Right renal pelvis (tissue), 4 donors: ENCODE results near the gene A2ML1. TPM values are rescaled to one million over a fixed set of nuclear protein-coding genes. Genes with fewer than 3 reads are reported as not detected.
"Not testable (repeated sequence)": the region's sequence is repeated elsewhere in the genome, so short reads cannot be mapped to it uniquely, and the experiment has no call there.

Source experiments
- DNase-seq, 4 donors: peaks; one replicate each; pipeline ENCODE4 v3.0.0-alpha.2; 2013; ENCODE audit warnings: low read depth in 4 of 4, low spot score in 3 of 4, missing footprints in 1 of 4
- polyA plus RNA-seq, 4 donors: library from polyadenylated mRNA; unstranded; fragments of 120-200 nt; gene quantifications; one replicate each; pipeline ENCODE4 v1.2.1, GENCODE V29; 2013; ENCODE audit not compliant: insufficient read length in 4 of 4

The A2ML1 gene
- polyA plus RNA-seq = under 1 TPM in 3 of 4 donors, not detected in 1; 0.06 to 0.40 (median 0.21) TPM

DNA sequence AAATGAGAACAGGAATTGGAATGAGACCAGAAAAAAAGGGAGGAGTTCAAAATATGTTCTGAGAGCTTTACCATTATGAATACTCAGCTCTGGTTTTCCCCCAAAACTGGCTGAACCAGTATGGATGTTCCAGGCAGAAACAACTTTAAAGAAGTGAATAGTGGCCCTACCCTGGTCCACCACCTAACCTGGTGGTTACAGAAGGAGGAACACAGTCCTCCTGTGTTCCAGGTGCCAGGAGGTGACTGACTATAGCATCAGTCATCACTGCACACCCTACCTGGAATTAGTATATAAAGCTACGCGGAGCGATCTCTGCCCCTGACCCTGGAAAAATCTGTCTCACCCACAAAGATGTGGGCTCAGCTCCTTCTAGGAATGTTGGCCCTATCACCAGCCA, at the start of gene A2ML1:
A2ML1 (plus strand) TSS at position 324 of the 400 bp plus-strand sequence; CDS start at position 355, 31 bp downstream.
- no peak for DNase-seq

DNA sequence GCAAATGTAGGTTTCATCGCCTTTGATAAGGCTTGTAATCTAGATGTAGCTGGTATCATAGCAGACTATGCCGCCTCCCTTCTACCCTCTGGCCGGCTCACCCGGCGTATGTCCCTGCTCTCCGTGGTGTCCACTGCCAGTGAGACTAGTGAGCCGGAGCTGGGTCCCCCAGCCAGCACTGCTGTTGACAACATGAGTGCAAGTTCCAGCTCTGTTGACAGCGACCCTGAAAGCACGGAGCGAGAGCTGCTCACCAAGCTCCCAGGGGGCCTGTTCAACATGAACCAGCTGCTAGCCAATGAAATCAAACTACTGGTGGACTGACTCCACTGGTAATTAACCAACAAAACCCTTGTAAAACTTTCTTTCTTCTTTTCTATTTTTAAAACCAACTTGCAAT, 49.0 kb upstream of the A2ML1 start:
- no peak for DNase-seq

DNA sequence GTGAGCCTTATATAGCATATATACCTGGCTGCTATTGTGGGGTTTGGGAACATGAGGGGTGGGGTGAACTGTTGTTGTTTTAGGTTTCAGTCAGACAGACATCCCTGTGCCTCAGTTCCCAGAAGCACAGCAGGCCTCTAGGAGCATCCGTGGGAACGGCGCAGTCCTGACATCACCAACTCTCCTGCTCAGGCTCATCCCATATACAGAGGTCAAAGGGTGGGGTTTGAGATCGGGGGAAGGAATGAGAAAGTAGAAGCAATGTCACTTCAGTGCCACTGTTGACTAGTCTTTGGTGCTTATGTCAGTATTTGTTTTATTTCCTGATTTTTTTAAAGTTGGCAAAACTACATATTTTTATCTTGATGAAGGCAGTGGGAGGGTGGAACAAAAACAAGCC, 43.1 kb upstream of the A2ML1 start:
- DNase-seq = no peak

DNA sequence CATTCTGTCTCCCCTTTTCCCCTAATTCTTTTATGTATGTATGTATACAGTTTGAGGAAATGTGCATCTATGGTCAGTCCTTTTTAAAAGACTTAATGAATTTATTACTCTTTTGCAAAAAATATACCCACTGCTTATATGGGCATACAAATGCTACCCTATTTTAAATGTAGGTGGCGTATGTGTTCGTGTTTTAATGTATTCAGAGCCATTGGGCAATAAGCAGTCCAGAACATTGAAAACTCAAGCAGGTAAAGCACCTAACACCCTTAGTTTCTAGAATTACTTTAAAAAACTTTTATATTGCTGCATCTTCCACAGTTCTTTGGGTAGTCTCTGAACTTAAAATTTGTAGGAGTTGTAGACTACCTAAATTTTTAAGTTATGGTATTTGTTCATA, 42.6 kb upstream of the A2ML1 start:
- no peak for DNase-seq

DNA sequence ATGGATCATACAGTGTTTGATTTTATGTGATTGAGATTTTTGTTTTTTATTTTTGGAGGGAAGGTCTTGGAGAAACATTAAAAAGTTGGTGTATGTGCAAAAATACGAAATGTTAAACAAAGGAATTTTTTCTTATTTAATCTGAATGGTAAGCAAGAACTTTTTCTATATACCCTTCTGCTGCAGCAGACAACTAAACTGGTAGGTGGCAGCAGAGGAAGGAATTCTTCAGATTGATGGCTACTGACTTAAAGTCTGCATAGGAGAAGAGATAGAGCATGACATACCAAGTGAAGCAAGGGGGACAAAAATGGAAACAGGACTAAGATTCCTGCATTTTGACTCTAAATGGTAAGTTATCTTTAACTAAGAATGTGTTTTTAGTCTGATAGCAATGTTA, 42.0 kb upstream of the A2ML1 start:
- no peak for DNase-seq

DNA sequence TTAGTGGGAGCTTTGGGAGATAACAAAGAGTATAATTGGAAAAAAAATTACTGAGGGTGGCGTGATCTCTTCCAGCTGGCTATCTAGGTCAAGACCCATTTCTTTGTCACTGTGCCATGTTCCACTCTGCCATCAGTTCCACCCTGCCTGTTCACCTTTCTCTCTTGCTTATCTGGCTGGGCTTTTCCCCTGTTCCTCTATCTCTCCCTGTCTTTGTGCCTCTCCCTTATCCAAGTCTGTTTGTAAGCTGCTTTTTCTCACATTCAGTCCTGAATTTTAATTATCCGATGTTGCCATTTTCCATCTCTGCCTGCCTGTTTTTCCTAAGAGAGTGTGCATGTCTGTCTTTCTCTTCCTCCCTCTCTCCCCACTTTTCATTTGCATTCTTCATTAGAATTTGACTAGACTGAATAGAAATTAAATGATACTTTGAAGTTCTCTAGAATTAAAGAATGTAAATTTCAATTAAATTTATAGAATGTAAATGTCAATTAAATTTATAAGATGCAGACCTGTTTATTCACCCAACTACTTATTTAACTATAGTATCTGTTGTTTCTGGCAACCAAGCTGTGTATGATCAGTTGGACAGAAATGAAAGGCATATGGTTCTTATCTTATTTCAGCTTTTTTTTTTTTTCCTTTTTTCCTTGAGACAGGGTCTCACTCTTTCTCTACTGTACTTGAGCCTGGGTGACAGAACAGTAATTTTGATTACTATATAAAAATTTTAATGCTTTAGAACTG, 40.9 kb upstream of the A2ML1 start:
- no peak for DNase-seq

DNA sequence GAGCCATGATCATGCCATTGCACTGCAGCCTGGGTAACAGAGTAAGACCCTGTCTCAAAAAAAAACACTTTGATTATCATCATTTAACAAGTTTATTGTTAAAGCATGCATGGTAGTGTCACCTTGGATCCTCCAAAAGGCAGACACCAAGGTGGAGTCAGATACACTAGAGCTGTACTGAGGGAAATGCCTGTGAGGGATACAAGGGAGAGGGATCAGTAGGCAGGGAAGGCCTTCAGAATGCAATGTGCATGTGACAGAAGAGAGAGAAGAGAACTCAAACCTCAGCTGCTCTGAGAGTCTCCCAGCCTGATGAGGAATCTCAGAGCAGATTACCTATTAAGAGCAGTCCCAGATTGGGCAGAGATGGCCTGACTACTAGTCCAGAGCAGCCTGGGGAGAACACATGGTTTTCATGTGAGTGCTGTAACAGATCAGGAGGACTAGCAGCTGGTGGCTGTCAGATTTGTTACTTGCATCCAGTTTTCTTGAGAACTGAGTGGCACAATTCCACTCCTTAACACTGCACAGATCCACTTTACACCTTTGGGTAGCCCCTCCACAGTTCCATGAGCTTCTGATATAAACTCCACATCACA, 38.0 kb upstream of the A2ML1 start:
- no peak for DNase-seq

DNA sequence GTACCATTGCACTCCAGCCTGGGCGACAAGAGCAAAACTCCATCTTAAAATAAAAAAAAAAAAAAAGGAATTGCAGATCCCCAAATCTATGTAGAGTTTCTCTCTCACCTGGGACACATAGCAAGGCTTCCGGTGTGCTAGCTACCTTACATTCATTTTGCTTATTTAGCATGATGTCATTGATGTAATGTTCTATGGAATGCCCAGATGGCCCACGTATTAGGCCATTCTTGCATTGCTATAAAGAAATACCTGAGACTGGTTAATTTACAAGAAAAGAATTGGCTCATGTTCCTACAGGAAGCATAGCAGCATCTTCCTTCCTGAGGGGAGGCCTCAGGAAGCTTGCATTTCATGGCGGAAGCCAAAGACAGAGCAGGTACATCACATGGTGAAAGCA, 36.9 kb upstream of the A2ML1 start:
- no peak for DNase-seq

DNA sequence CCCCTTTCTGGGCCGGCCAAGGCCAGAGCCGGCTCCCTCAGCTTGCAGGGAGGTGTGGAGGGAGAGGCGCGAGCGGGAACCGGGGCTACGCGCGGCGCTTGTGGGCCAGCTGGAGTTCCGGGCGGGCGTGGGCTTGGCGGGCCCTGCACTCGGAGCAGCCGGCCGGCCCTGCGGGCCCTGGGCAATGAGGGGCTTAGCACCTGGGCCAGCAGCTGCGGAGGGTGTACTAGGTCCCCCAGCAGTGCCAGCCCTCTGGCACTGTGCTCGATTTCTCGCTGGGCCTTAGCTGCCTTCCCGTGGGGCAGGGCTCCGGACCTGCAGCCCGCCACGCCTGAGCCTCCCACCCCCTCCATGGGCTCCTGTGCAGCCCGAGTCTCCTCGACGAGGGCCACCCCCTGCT, 35.2 kb upstream of the A2ML1 start:
- not testable (repeated sequence) for DNase-seq

DNA sequence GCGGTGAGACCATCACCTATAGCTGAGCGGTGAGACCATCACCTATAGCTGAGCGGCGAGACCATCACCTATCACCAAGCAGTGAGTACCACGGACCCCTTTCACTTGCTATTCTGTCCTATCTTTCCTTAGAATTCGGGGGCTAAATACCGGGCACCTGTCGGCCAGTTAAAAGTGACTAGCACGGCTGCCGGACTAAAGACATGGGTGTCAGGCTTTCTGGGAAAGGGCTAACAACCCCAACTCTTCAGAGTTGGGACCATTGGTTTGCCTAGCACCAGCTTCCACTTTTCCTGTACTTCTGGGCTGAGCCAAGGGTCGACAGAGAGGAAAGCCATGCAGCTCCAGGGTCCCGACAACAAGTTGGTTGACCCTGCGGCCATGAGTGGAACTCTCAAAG, 33.7 kb upstream of the A2ML1 start:
- not testable (repeated sequence) for DNase-seq

DNA sequence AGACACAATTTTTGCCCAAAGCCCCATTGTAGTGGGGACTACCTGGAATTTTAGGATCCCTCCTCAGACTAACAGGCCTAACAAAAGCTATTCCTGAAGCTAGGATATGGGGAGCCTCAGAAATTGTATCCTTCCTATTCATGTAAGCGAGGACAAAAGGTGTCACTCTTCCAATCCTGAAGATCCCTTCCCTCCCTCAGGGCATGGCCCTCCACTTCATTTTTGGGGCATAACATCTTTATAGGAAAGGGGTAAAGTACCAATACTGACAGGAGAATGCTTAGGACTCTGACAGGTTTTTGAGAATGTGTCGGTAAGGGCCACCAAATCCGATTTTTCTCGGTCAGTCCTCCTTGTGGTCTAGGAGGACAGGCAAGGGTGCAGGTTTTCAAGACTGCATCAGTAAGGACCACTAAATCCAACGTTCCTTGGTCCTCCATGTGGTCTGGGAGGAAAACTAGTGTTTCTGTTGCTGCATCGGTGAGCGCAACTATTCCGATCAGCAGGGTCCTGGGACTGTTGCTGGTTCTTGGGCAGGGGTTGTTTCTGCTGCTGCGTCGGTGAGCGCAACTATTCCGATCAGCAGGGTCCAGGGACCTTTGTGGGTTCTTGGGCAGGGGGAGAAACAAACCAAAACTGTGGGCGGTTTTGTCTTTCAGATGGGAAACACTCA, 32.9 kb upstream of the A2ML1 start:
- not testable (repeated sequence) for DNase-seq

DNA sequence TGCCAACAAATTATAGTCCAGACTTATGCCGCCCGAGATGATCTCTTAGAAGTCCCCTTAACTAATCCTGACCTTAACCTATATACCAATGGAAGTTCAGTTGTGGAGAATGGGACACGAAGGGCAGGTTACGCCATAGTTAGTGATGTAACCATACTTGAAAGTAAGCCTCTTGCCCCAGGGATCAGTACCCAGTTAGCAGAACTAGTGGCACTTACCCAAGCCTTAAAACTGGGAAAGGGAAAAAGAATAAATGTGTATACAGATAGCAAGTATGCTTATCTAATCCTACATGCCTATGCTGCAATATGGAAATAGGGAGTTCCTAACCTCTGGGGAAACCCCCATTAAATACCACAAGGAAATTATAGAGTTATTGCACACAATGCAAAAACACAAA, 29.2 kb upstream of the A2ML1 start:
- DNase-seq = not testable (repeated sequence)

DNA sequence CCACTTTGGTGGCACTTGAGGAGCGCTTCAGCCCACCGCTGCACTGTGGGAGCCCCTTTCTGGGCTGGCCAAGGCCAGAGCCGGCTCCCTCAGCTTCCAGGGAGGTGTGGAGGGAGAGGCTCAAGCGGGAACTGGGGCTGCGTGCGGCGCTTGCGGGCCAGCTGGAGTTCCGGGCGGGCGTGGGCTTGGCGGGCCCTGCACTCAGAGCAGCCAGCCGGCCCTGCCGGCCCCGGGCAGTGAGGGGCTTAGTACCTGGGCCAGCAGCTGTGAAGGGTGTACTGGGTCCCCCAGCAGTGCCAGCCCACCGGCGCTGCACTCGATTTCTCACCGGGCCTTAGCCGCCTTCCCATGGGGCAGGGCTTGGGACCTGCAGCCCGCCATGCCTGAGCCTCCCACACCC, 27.8 kb upstream of the A2ML1 start:
- not testable (repeated sequence) for DNase-seq

DNA sequence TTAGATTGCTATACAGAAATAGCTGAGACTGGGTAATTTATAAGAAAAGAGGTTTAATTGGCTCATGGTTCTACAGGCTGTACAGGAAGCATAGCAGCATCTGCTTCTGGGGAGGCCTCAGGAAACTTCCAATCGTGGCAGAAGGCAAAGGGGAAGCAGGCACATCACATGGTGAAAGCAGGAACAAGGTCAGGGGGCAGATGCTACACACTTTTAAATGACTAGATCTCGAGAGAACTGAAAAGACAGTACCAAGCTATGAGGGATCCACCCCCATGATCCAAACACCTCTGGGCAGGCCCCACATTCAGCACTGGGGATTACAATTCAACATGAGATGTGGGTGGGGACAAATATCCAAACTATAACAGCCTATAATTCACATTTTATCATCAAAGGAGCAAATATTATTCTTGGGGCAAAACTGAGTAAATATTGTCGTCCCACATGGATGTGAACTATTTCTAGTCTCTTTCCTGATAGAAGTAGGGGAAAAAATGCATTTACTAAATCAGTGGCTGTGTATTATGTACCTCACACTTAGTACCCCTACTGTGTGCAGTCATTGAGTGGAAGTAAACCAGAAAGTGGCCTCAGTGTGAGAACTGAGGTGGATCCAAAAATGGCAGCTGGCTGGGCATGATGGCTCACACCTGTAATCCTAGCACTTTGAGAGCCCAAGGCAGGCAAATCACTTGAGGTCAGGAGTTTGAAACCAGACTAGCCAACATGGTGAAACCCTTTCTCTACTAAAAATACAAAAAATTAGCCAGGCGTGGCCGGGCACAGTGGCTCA, 25.4 kb upstream of the A2ML1 start:
- DNase-seq = no peak

DNA sequence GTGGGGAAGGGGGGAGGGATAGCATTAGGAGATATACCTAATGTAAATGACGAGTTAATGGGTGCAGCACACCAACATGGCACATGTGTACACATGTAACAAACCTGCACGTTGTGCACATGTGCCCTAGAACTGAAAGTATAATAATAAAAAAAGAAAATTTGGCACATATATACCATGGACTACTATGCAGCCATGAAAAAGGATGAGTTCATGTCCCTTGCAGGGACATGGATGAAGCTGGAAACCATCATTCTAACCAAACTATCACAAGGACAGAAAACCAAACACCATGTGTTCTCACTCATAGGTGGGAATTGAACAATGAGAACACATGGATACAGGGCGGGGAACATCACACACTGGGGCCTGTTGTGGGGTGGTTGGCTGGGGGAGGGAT, 21.2 kb upstream of the A2ML1 start:
- not testable (repeated sequence) for DNase-seq

DNA sequence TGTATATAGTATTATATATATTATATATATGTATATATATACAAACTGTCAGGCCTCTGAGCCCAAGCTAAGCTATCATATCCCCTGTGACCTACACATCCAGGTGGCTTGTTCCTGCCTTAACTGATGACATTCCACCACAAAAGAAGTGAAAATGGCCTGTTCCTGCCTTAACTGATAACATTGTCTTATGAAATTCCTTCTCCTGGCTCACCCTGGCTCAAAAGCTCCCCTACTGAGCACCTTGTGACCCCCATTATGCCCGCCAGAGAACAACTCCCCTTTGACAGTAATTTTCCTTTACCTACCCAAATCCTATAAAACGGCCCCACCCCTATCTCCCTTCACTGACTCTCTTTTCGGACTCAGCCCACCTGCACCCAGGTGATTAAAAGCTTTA, 17.6 kb upstream of the A2ML1 start:
- DNase-seq = not testable (repeated sequence)

DNA sequence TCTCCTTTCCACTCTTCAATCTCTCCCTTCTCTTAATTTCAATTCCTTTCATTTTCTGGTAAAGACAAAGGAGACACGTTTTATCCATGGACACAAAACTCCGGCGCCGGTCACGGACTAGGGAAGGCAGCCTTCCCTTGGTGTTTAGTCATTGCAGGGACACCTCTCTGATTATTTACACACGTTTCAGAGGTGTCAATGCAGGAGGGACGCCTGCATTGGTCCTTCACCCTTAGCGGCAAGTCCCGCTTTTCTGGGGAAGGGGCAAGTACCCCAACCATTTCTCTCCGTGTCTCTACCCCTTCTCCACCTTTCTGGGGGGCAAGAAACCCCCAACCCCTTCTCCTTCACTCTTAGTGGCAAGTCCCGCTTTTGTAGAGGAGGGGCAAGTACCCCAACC, 16.9 kb upstream of the A2ML1 start:
- not testable (repeated sequence) for DNase-seq

DNA sequence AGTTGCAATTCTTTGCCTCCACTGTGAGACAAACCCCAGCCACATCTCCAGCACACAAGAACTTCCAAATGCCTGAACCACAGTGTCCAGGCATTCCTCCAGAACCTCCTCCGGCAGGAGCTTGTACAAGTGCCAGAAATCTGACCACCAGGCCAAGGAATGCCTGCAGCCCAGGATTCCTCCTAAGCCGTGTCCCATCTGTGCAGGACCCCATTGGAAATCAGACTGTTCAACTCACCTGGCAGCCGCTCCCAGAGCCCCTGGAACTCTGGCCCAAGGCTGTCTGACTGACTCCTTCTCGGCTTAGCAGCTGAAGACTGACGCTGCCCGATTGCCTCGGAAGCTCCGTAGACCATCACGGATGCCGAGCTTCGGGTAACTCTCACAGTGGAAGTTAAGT, 15.3 kb upstream of the A2ML1 start:
- not testable (repeated sequence) for DNase-seq

DNA sequence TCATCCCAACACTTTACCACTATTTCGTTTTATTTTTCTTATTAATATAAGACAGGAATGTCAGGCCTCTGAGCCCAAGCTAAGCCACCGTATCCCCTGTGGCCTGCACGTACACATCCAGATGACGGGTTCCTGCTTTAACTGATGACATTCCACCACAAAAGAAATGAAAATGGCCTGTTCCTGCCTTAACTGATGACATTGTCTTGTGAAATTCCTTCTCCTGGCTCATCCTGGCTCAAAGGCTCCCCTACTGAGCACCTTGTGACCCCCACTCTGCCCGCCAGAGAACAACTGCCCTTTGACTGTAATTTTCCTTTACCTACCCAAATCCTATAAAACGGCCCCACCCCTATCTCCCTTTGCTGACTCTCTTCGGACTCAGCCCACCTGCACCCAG, 12.3 kb upstream of the A2ML1 start:
- DNase-seq = not testable (repeated sequence)

DNA sequence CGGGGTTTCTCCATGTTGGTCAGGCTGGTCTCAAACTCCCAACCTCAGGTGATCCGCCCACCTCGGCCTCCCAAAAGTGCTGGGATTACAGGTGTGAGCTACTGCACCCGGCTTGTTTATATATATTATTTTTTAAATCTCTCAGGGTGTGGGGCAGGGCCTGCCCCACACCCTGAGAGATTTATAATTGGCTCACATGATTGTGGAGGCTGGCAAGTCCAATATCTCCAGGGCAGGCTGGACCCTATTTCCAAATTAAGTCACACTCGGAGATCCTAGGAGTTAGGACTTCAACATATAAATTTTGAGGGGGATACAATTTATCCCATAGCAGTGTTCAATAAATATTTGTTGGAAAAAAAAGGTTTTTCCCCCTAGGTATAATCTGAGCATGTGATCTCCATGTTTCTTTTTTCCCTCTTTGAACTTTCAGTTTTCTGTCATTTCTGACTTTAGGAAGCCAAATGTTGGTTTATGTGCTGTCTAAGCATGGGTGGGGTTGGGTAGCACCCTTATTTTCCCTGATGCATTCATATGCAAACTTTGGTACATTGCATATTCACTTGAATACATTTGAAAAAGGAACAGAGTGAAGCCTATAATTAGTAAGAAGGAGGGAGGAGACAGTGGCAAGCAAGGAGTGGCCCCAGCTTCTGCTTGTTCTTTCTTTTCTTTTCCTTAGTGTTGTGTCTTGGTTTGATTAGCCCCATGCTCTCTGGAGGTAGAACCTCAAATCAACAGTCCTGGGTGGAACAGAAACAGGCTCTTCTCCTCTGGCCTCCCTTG, 8.7 kb upstream of the A2ML1 start:
- DNase-seq = no peak
